H1 (cell line): Measurements from ENCODE around the gene RNPEPL1. TPM values are rescaled to one million over a fixed set of nuclear protein-coding genes. Genes with fewer than 3 reads are reported as not detected.

ENCODE experiments used
- CTCF ChIA-PET: fragments of 300-600 bp; sonication (Branson Sonifier 250); formaldehyde crosslinking; loops from one replicate; lab custom pipeline; 2021; ENCODE audit not compliant: partially characterized antibody; lab: Charles Lee
- POLR2A ChIA-PET: fragments of 300-600 bp; sonication (Branson Sonifier 250); formaldehyde crosslinking; loops from one replicate; lab custom pipeline; 2021; ENCODE audit warnings: inconsistent platforms; ENCODE audit not compliant: partially characterized antibody; lab: Charles Lee
- DNase-seq, 2 experiments: peaks; one replicate each; pipeline versions ENCODE4 v3.0.0 to v3.0.0-alpha.2; 2010 to 2022; ENCODE audit warnings: low spot score in 2 of 2, low read depth in 1 of 2, mixed read lengths in 1 of 2
- FAIRE-seq: peaks from 2 replicates; lab custom pipeline; 2011; peaks lifted over from hg19 to GRCh38; lab: Jason Lieb, UNC
- H2AFZ ChIP-seq: 2 replicates; pipeline ENCODE4 v1.8.1; 2012; ENCODE audit warnings: low read length, inconsistent platforms
- H2AK5ac ChIP-seq: 2 replicates; pipeline ENCODE4 v1.6.1; 2013; ENCODE audit warnings: low read depth, low read length
- H2BK120ac ChIP-seq: replicated peaks from 2 replicates; pipeline ENCODE3; 2013; ENCODE audit warnings: low read depth, low read length, inconsistent platforms
- H2BK12ac ChIP-seq: 2 replicates; pipeline ENCODE4 v1.6.1; 2013; ENCODE audit warnings: low read depth, low read length
- H2BK15ac ChIP-seq: 2 replicates; pipeline ENCODE4 v1.6.1; 2013; ENCODE audit warnings: low read length
- H2BK20ac ChIP-seq: 2 replicates; pipeline ENCODE4 v1.6.1; 2013; ENCODE audit warnings: low read length
- H2BK5ac ChIP-seq: 2 replicates; pipeline ENCODE4 v1.6.1; 2013; ENCODE audit warnings: low read depth, low read length
- H3K14ac ChIP-seq: 2 replicates; pipeline ENCODE4 v1.6.1; 2013; ENCODE audit warnings: inconsistent platforms; ENCODE audit not compliant: insufficient read length
- H3K18ac ChIP-seq: 2 replicates; pipeline ENCODE4 v1.6.1; 2013; ENCODE audit warnings: low read length; ENCODE audit errors: extremely low read depth
- H3K23ac ChIP-seq: 2 replicates; pipeline ENCODE4 v1.6.1; 2013; ENCODE audit warnings: inconsistent platforms; ENCODE audit not compliant: insufficient read length
- H3K23me2 ChIP-seq: 2 replicates; pipeline ENCODE4 v1.6.1; 2013; ENCODE audit warnings: low read depth, low read length
- H3K27ac ChIP-seq: 2 replicates; pipeline ENCODE4 v1.6.1; 2011; ENCODE audit warnings: low read depth, low read length, inconsistent platforms
- H3K27me3 ChIP-seq, 4 experiments: replicated peaks in 1 of 4; 1 replicate in 1 of 4; 2 replicates in 3 of 4; pipeline versions ENCODE4 v1.6.1 to v1.8.1; 2011 to 2013; ENCODE audit warnings: low read length in 3 of 4, mild to moderate bottlenecking in 3 of 4, inconsistent platforms in 2 of 4, mixed read lengths in 2 of 4, moderate library complexity in 1 of 4; ENCODE audit not compliant: control insufficient read depth in 3 of 4, insufficient read depth in 3 of 4; ENCODE audit errors: extremely low read depth in 1 of 4
- H3K36me3 ChIP-seq, 4 experiments: 2 replicates each; pipeline versions ENCODE4 v1.6.1 to v1.8.1; 2011 to 2013; ENCODE audit warnings: mild to moderate bottlenecking in 4 of 4, low read length in 3 of 4, moderate library complexity in 2 of 4, control low read depth in 1 of 4, inconsistent platforms in 1 of 4; ENCODE audit not compliant: insufficient read depth in 4 of 4, control insufficient read depth in 2 of 4
- H3K4ac ChIP-seq: replicated peaks from 2 replicates; pipeline ENCODE3; 2013; ENCODE audit warnings: low read length, low read depth, mixed read lengths, inconsistent platforms; ENCODE audit not compliant: insufficient read length
- H3K4me1 ChIP-seq, 4 experiments: replicated peaks in 1 of 4; 1 replicate in 1 of 4; 2 replicates in 3 of 4; pipeline versions ENCODE4 v1.6.1 to v1.8.1; 2011 to 2013; ENCODE audit warnings: low read length in 3 of 4, inconsistent platforms in 2 of 4, mixed read lengths in 1 of 4; ENCODE audit not compliant: insufficient read depth in 4 of 4, control insufficient read depth in 3 of 4
- H3K4me2 ChIP-seq, 2 experiments: 2 replicates each; pipeline versions ENCODE4 v1.6.1 to v1.8.1; 2011 to 2013; ENCODE audit warnings: low read depth in 2 of 2, low read length in 2 of 2, control low read depth in 1 of 2, inconsistent platforms in 1 of 2, mild to moderate bottlenecking in 1 of 2; ENCODE audit not compliant: insufficient read depth in 1 of 2
- H3K4me3 ChIP-seq, 4 experiments: fragments of 200-600, 300-600 bp in 1 of 4; sonication (generic), shearing (Covaris generic), sonication (Bioruptor Twin) in 1 of 4; 2 replicates each; pipeline versions ENCODE4 v1.5.1 to v1.8.1; 2011 to 2016; ENCODE audit warnings: low read length in 4 of 4, low read depth in 3 of 4, control low read depth in 2 of 4, inconsistent platforms in 2 of 4, mild to moderate bottlenecking in 2 of 4, mixed read lengths in 1 of 4, moderate library complexity in 1 of 4; ENCODE audit not compliant: insufficient read depth in 2 of 4; ENCODE audit errors: extremely low read depth in 1 of 4
- H3K56ac ChIP-seq: replicated peaks from 2 replicates; pipeline ENCODE3; 2013; ENCODE audit warnings: low read depth, mild to moderate bottlenecking, mixed read lengths, low read length, inconsistent platforms; ENCODE audit not compliant: insufficient read length
- H3K79me1 ChIP-seq: 2 replicates; pipeline ENCODE4 v1.6.1; 2013; ENCODE audit warnings: low read depth, low read length, control low read depth
- H3K79me2 ChIP-seq, 2 experiments: 2 replicates each; pipeline versions ENCODE4 v1.6.1 to v1.8.1; 2012 to 2013; ENCODE audit warnings: low read length in 2 of 2, mild to moderate bottlenecking in 2 of 2, inconsistent platforms in 1 of 2; ENCODE audit not compliant: insufficient read depth in 2 of 2, control insufficient read depth in 1 of 2
- H3K9ac ChIP-seq, 4 experiments: replicated peaks in 1 of 4; 1 replicate in 1 of 4; 2 replicates in 3 of 4; pipeline versions ENCODE4 v1.6.1 to v1.8.1; 2011 to 2013; ENCODE audit warnings: low read depth in 3 of 4, low read length in 3 of 4, control low read depth in 2 of 4, mild to moderate bottlenecking in 2 of 4, moderate library complexity in 2 of 4, inconsistent platforms in 1 of 4; ENCODE audit errors: extremely low read depth in 1 of 4
- H3K9me3 ChIP-seq, 2 experiments: 2 replicates each; pipeline versions ENCODE4 v1.6.1 to v1.8.1; 2012 to 2013; ENCODE audit warnings: mild to moderate bottlenecking in 2 of 2, moderate library complexity in 2 of 2, control low read depth in 1 of 2, inconsistent platforms in 1 of 2, low read depth in 1 of 2, low read length in 1 of 2, mixed read lengths in 1 of 2; ENCODE audit not compliant: insufficient read depth in 2 of 2
- H4K20me1 ChIP-seq, 2 experiments: replicated peaks in 1 of 2; 2 replicates each; pipeline versions ENCODE3 to v1.8.1; 2011 to 2013; ENCODE audit warnings: inconsistent platforms in 2 of 2, low read length in 2 of 2, mild to moderate bottlenecking in 1 of 2; ENCODE audit not compliant: insufficient read depth in 2 of 2, control insufficient read depth in 1 of 2
- H4K5ac ChIP-seq: 2 replicates; pipeline ENCODE4 v1.6.1; 2013; ENCODE audit warnings: low read length, low read depth, mixed read lengths, inconsistent platforms; ENCODE audit not compliant: insufficient read length
- H4K8ac ChIP-seq: 2 replicates; pipeline ENCODE4 v1.8.0; 2013; ENCODE audit warnings: mild to moderate bottlenecking, moderate library complexity, low read length, inconsistent platforms; ENCODE audit not compliant: insufficient read depth; ENCODE audit errors: extremely low read depth
- H4K91ac ChIP-seq: replicated peaks from 2 replicates; pipeline ENCODE3; 2013; ENCODE audit warnings: low read length, mixed read lengths, inconsistent platforms; ENCODE audit not compliant: insufficient read length
- CTBP2 ChIP-seq: IDR thresholded peaks from 2 replicates; pipeline ENCODE4 v1.7.0; 2011; ENCODE audit warnings: borderline replicate concordance, mild to moderate bottlenecking, moderate library complexity, mixed read lengths, low read length; ENCODE audit not compliant: insufficient read depth, insufficient read length
- EP300 ChIP-seq, 2 experiments: IDR thresholded peaks; 1 replicate in 1 of 2; 2 replicates in 1 of 2; pipeline ENCODE4 v1.6.1; 2011 to 2012; ENCODE audit warnings: low read depth in 2 of 2, low read length in 2 of 2, mild to moderate bottlenecking in 2 of 2, borderline replicate concordance in 1 of 2, inconsistent platforms in 1 of 2, moderate library complexity in 1 of 2
- MAFK ChIP-seq: IDR thresholded peaks from 2 replicates; pipeline ENCODE4 v1.6.1; 2012; ENCODE audit warnings: low read depth, mild to moderate bottlenecking, improper control_type of control experiment, low read length
- PHF8 ChIP-seq: fragments of 200-600 bp; sonication (generic); conservative IDR thresholded peaks from 2 replicates; pipeline ENCODE4 v1.7.1; 2012; ENCODE audit warnings: low read depth, mild to moderate bottlenecking, inconsistent platforms, low read length, moderate library complexity
- RBBP5 ChIP-seq: IDR thresholded peaks from 2 replicates; pipeline ENCODE4 v1.7.1; 2012; ENCODE audit warnings: low read depth, mild to moderate bottlenecking, inconsistent platforms, low read length, moderate library complexity, borderline replicate concordance
- SAP30 ChIP-seq: fragments of 300-600 bp; sonication (generic); IDR thresholded peaks from 2 replicates; pipeline ENCODE4 v1.7.1; 2012; ENCODE audit warnings: low read length, moderate library complexity, mild to moderate bottlenecking, inconsistent platforms; ENCODE audit not compliant: insufficient read depth, insufficient replicate concordance
- TAF1 ChIP-seq: IDR thresholded peaks from 2 replicates; pipeline ENCODE4 v1.6.1; 2011; ENCODE audit warnings: mild to moderate bottlenecking, low read depth, low read length
- TBP ChIP-seq: IDR thresholded peaks from 2 replicates; pipeline ENCODE4 v1.6.1; 2011; ENCODE audit warnings: low read depth, low read length, improper control_type of control experiment
- WGBS, 2 experiments: shearing (Covaris generic) in 1 of 2; methylation state at CpG; one replicate each; pipeline versions ENCODE4 v1.1.6 to v1.1.7; 2013 to 2015; ENCODE audit warnings: low lambda C conversion rate in 2 of 2, mixed read lengths in 2 of 2, inconsistent platforms in 1 of 2, low coverage in 1 of 2, missing lambda C conversion rate in 1 of 2; ENCODE audit not compliant: insufficient replicate concordance in 2 of 2, insufficient coverage in 1 of 2, insufficient read length in 1 of 2; ENCODE audit errors: extremely low coverage in 1 of 2, missing lambda C conversion rate in 1 of 2; 5-methylcytosine and 5-hydroxymethylcytosine counted together
- polyA plus RNA-seq, 7 experiments: library from polyadenylated mRNA; depleted of rRNA in 3 of 7; stranded (reverse) in 5 of 7; unstranded in 2 of 7; fragments of >200 nt in 5 of 7; fragments of 200-250 nt in 2 of 7; gene quantifications; 1 replicate in 5 of 7; 2 replicates in 1 of 7; 4 replicates in 1 of 7; pipeline versions ENCODE4 v1.2.1 to v1.2.3, GENCODE V29; 2011 to 2013; ENCODE audit warnings: missing spikeins in 2 of 7, mixed read lengths in 2 of 7
- total RNA-seq: library from RNA; stranded (reverse); fragmentation: NEBNext Ultra II Directional; extraction: Animal tissue kit (Norgen Biotek cat#: 25700); gene quantifications from 2 replicates; pipeline ENCODE4 v1.2.1, GENCODE V29; 2021

The RNPEPL1 gene
- total and polyA plus RNA-seq, 2 of the 8 experiments (the other 6 are each of a cell fraction or from before 2014, with no cell fraction given): 9.0 to 11.3 TPM

- peaks cover 0 to 21% of the 10 kb centered on the region in 2 experiments; a peak in 2 of 4 replicates for H3K79me2 ChIP-seq
- FAIRE-seq (no peak), DNase-seq (no peak)
- no peak overlapping the region for H4K5ac ChIP-seq
- peaks cover 12 to 22% of the 10 kb centered on the region in 2 experiments for H4K20me1 ChIP-seq
- no peak overlapping the region for H2BK120ac ChIP-seq
- ChIA-PET POLR2A (no interaction called here), CTCF (interaction anchor here (2.0 to 4.8 kb wide), 2 partner anchors 13 to 16 kb away, joined by 4 to 37 read pairs; no protein-coding TSS in a partner anchor)
- H3K27me3 ChIP-seq: no peaks in the 10 kb centered on the region
- no peak overlapping the region for H3K4me3 ChIP-seq
- no peak for TF ChIP-seq CTBP2
- TF ChIP-seq TAF1: no peak
- no peak for TF ChIP-seq TBP
- no peak for TF ChIP-seq RBBP5
- TF ChIP-seq MAFK: no peak
- TF ChIP-seq PHF8: no peak
- TF ChIP-seq EP300 (IDR thresholded peaks at IDR 0.05; ENCODE audit: borderline replicate concordance in 1 of 2, low read depth in 2 of 2, low read length in 2 of 2): no peak
- no peak for TF ChIP-seq SAP30
- H2BK12ac ChIP-seq: no peak overlapping the region
- no peak overlapping the region for H4K8ac ChIP-seq
- no peak overlapping the region for H2AFZ ChIP-seq
- no peak overlapping the region for H3K4me2 ChIP-seq
- peaks cover 5% of the 10 kb centered on the region; the same call in 1 of the 2 replicates for H3K23me2 ChIP-seq
- no peak overlapping the region for H2BK20ac ChIP-seq
- no peaks in the 10 kb centered on the region for H3K9me3 ChIP-seq
- H3K4ac ChIP-seq: no peak overlapping the region
- H3K36me3 ChIP-seq: no peaks in the 10 kb centered on the region
- no peak overlapping the region for H2BK15ac ChIP-seq
- peaks cover 0 to 14% (median 4%) of the 10 kb centered on the region in 4 experiments; a peak in 6 of 7 replicates for H3K4me1 ChIP-seq
- no peak overlapping the region for H3K56ac ChIP-seq
- no peak overlapping the region for H3K9ac ChIP-seq
- no peak overlapping the region for H3K27ac ChIP-seq
- no peak overlapping the region for H4K91ac ChIP-seq
- 90% methylated on average over 5 of the region's 5 CpGs; no CpG with 5 or more reads in 1 of the 2 experiments for WGBS, 2 experiments
- no peak overlapping the region for H3K14ac ChIP-seq
- H2AK5ac ChIP-seq: no peak overlapping the region
- H3K23ac ChIP-seq: no peak overlapping the region
- H3K18ac ChIP-seq: no peak overlapping the region
- H3K79me1 ChIP-seq: peaks cover 7% of the 10 kb centered on the region
- no peak overlapping the region for H2BK5ac ChIP-seq
These were observed 13.5 kb downstream of the RNPEPL1 start for GRCh38 chr2:240581811-240582210.
